ENCODE results near the gene TRIM54. TPM values are rescaled to one million over a fixed set of nuclear protein-coding genes. Genes with fewer than 3 reads are reported as not detected.

TRIM54 gene
- total and polyA plus RNA-seq, 9 of the 15 experiments (the other 6 are each of a cell fraction or from before 2014, with no cell fraction given): not detected

- TF ChIP-seq ZBTB2 (IDR thresholded peaks at IDR 0.05) (peak; percentile 45; the same call in 1 of the 2 replicates), ZSCAN29 (IDR thresholded peaks at IDR 0.05) (peak; percentile 50; the same call in 1 of the 2 replicates), SETDB1 (IDR thresholded peaks at IDR 0.05; ENCODE audit: low read length) (no peak), ZNF174 (CRISPR knock-in tag; IDR thresholded peaks at IDR 0.05) (no peak), CEBPZ (IDR thresholded peaks at IDR 0.05; ENCODE audit: borderline replicate concordance, low read depth, low read length) (no peak), ZBTB1 (CRISPR knock-in tag; IDR thresholded peaks at IDR 0.05; ENCODE audit: borderline replicate concordance, low read depth) (no peak), ETV1 (tag; conservative IDR thresholded peaks at IDR 0.05; ENCODE audit: low read depth) (no peak), HSF4 (CRISPR knock-in tag; IDR thresholded peaks at IDR 0.05; ENCODE audit: borderline replicate concordance) (no peak), DACH1 (IDR thresholded peaks at IDR 0.05; ENCODE audit: partially characterized antibody) (no peak), HDAC6 (IDR thresholded peaks at IDR 0.05; ENCODE audit: low read depth, low read length) (no peak), CEBPB (tag; IDR thresholded peaks at IDR 0.05) (no peak), POLR2AphosphoS2 (IDR thresholded peaks at IDR 0.05; ENCODE audit: low read length) (no peak), ZNF280A (IDR thresholded peaks at IDR 0.05; ENCODE audit: low read depth, partially characterized antibody) (no peak), HLTF (IDR thresholded peaks at IDR 0.05) (0 out of 2 replicates have a peak, but pooled peaks have one; percentile 50), PCBP2 (IDR thresholded peaks at IDR 0.05; ENCODE audit: low read depth, low read length, poor library complexity, severe bottlenecking) (no peak), CTBP1 (IDR thresholded peaks at IDR 0.05; ENCODE audit: borderline replicate concordance) (no peak), TBL1XR1 (IDR thresholded peaks at IDR 0.05; ENCODE audit: low read length in 2 of 2) (no peak), ZNF444 (CRISPR knock-in tag; IDR thresholded peaks at IDR 0.05) (no peak), ZKSCAN1 (IDR thresholded peaks at IDR 0.05; ENCODE audit: low read depth, low read length) (no peak), NR2F6 (CRISPR knock-in tag; IDR thresholded peaks at IDR 0.05) (no peak), MIER1 (IDR thresholded peaks at IDR 0.05; ENCODE audit: low read depth) (no peak), POLR2A (conservative IDR thresholded peaks at IDR 0.05) (peak; percentile 37), TCFL5 (CRISPR knock-in tag; conservative IDR thresholded peaks at IDR 0.05) (no peak), ARHGAP35 (IDR thresholded peaks at IDR 0.05; ENCODE audit: partially characterized antibody) (no peak), CREM (IDR thresholded peaks at IDR 0.05; ENCODE audit: low read depth) (no peak)
Observed at GRCh38 chr2:27353762-27354596, 71.8 kb downstream of the TRIM54 start (continued).
